HEK293 (cell line): ENCODE data around the gene RGS19.
A peak's percentile ranks its signal among the peaks of the same experiment; 100 is the strongest.

ENCODE experiments used
- CTCF ChIA-PET: fragments of 350-600 bp; formaldehyde crosslinking; extraction: SDS; loops from one replicate; lab custom pipeline; 2021; ENCODE audit warnings: antibody characterized with exemption; lab: Yijun Ruan, JAX
- POLR2A ChIA-PET: fragments of 300-600 bp; formaldehyde crosslinking; extraction: SDS; loops from one replicate; lab custom pipeline; 2020; ENCODE audit warnings: antibody characterized with exemption, inconsistent platforms; lab: Yijun Ruan, JAX
- H3K27ac ChIP-seq: fragments of 200-500 bp; sonication (Bioruptor generic); 2 replicates; pipeline ENCODE4 v1.5.1; 2014; ENCODE audit warnings: low read depth, low read length, control low read depth, inconsistent platforms; ENCODE audit errors: extremely low read depth
- H3K36me3 ChIP-seq, 2 experiments: fragments of 200-500 bp in 1 of 2; sonication (Bioruptor generic) in 1 of 2; 1 replicate in 1 of 2; 2 replicates in 1 of 2; pipeline ENCODE4 v1.5.1; 2014 to 2017; ENCODE audit warnings: inconsistent platforms in 2 of 2, low read length in 2 of 2; ENCODE audit not compliant: control insufficient read depth in 2 of 2, insufficient read depth in 1 of 2
- H3K4me1 ChIP-seq: fragments of 200-500 bp; sonication (Bioruptor generic); 2 replicates; pipeline ENCODE4 v1.5.1; 2014; ENCODE audit warnings: mild to moderate bottlenecking, low read length, inconsistent platforms; ENCODE audit not compliant: control insufficient read depth, insufficient read depth
- H3K4me3 ChIP-seq: 2 replicates; pipeline ENCODE4 v1.5.1; 2011; ENCODE audit warnings: low read depth, mild to moderate bottlenecking, control low read depth, low read length, moderate library complexity
- H3K9me3 ChIP-seq: fragments of 200-500 bp; sonication (Bioruptor generic); 2 replicates; pipeline ENCODE4 v1.5.1; 2014; ENCODE audit warnings: low read depth, low read length, inconsistent platforms; ENCODE audit not compliant: control insufficient read depth, insufficient read depth
- FEZF1 ChIP-seq: fragments of 450-650 bp; formaldehyde crosslinking; IDR thresholded peaks from 2 replicates; pipeline ENCODE4 v1.5.1; 2016; ENCODE audit warnings: missing biosample characterization, missing genetic modification characterization
- GFI1B ChIP-seq: fragments of 450-650 bp; formaldehyde crosslinking; IDR thresholded peaks from 2 replicates; pipeline ENCODE4 v1.5.1; 2016; ENCODE audit warnings: missing biosample characterization, missing genetic modification characterization
- ZBTB8A ChIP-seq: fragments of 450-650 bp; formaldehyde crosslinking; IDR thresholded peaks from 2 replicates; pipeline ENCODE4 v1.5.1; 2016; ENCODE audit warnings: missing biosample characterization, missing genetic modification characterization
- ZFHX2 ChIP-seq: fragments of 450-650 bp; formaldehyde crosslinking; conservative IDR thresholded peaks from 2 replicates; pipeline ENCODE4 v1.5.1; 2016; ENCODE audit warnings: missing biosample characterization, missing genetic modification characterization
- ZIC2 ChIP-seq: fragments of 450-650 bp; formaldehyde crosslinking; IDR thresholded peaks from 2 replicates; pipeline ENCODE4 v1.5.1; 2016; ENCODE audit warnings: missing biosample characterization, missing genetic modification characterization
- ZNF112 ChIP-seq: fragments of 450-650 bp; formaldehyde crosslinking; IDR thresholded peaks from 2 replicates; pipeline ENCODE4 v1.5.0; 2017; ENCODE audit warnings: missing biosample characterization, missing genetic modification characterization
- ZNF138 ChIP-seq: fragments of 450-650 bp; formaldehyde crosslinking; IDR thresholded peaks from 2 replicates; pipeline ENCODE4 v1.5.1; 2016; ENCODE audit warnings: missing biosample characterization, missing genetic modification characterization, borderline replicate concordance
- ZNF335 ChIP-seq: fragments of 450-650 bp; formaldehyde crosslinking; conservative IDR thresholded peaks from 2 replicates; pipeline ENCODE4 v1.5.1; 2016; ENCODE audit warnings: missing biosample characterization, missing genetic modification characterization
- ZNF670 ChIP-seq: fragments of 450-650 bp; formaldehyde crosslinking; IDR thresholded peaks from 2 replicates; pipeline ENCODE4 v1.5.1; 2016; ENCODE audit warnings: missing biosample characterization, missing genetic modification characterization, low read depth
- ZNF843 ChIP-seq: fragments of 450-650 bp; formaldehyde crosslinking; IDR thresholded peaks from 2 replicates; pipeline ENCODE4 v1.5.1; 2016; ENCODE audit warnings: missing biosample characterization, missing genetic modification characterization
- TF ChIP-seq, protein P1 (sequence below): fragments of 450-650 bp; formaldehyde crosslinking; optimal IDR thresholded peaks from 2 replicates; pipeline ENCODE3; 2016; ENCODE audit warnings: missing biosample characterization, mild to moderate bottlenecking, missing genetic modification characterization
- TF ChIP-seq, protein P2 (sequence below): fragments of 450-650 bp; formaldehyde crosslinking; IDR thresholded peaks from 2 replicates; pipeline ENCODE4 v1.5.1; 2017; ENCODE audit warnings: missing biosample characterization, mild to moderate bottlenecking, missing genetic modification characterization, moderate library complexity
- TF ChIP-seq, protein P3 (sequence below): fragments of 450-650 bp; formaldehyde crosslinking; IDR thresholded peaks from 2 replicates; pipeline ENCODE4 v1.5.1; 2016; ENCODE audit warnings: missing biosample characterization, missing genetic modification characterization

RGS19 gene

DNA sequence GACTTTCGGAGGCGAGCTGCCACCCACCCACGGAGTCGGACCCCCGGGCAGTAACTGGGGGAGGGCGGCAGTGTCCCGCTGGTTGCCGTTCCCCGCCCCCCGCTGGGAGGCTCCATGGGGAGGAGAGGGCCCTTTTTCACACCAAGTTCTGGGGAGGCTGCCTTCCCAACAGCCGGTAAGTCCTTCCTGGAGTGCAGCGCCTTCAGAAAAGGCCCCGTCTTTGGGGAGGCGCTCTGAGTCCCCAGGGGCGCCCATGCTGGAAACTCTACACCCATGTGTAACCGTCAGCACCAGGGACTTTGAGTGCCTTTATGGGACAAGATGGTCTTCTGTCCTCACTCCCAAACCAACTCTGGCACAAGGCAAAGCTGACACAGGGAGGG, 29.4 kb downstream of the RGS19 start (continued):
- TF ChIP-seq ZNF670, result no peak
- TF ChIP-seq ZNF843 (tag by site-specific recombination), result no peak

- Histone ChIP-seq H3K4me3 (peak within 1 kb of the TSS; percentile 36), H3K4me1 (peaks cover 6% of the 10 kb centered on the region), H3K27ac (peak within 1 kb of the TSS; percentile 24; the same call in 1 of the 2 replicates), H3K36me3 (peaks cover 0 to 5% of the 10 kb centered on the region in 2 experiments; a peak in 1 of 3 replicates), H3K9me3 (no peaks in the 10 kb centered on the region)
- ChIA-PET CTCF (interaction anchor here (1.3 kb wide), 1 partner anchor 10 kb away, joined by 7 read pairs; no protein-coding TSS in a partner anchor), POLR2A (interaction anchor here (0.9 to 1.4 kb wide), 2 partner anchors 10 kb away, joined by 3 to 4 read pairs; no protein-coding TSS in a partner anchor)
- TF ChIP-seq, protein P1, sequence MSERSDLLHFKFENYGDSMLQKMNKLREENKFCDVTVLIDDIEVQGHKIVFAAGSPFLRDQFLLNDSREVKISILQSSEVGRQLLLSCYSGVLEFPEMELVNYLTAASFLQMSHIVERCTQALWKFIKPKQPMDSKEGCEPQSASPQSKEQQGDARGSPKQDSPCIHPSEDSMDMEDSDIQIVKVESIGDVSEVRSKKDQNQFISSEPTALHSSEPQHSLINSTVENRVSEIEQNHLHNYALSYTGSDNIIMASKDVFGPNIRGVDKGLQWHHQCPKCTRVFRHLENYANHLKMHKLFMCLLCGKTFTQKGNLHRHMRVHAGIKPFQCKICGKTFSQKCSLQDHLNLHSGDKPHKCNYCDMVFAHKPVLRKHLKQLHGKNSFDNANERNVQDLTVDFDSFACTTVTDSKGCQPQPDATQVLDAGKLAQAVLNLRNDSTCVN (tag by site-specific recombination), result peak; percentile 31
- peak; percentile 44; the same call in 1 of the 2 replicates for TF ChIP-seq ZBTB8A (tag by site-specific recombination)
- no peak for TF ChIP-seq ZNF112 (tag by site-specific recombination)
Observed at GRCh38 chr20:64049060-64049877, 30.0 kb downstream of the RGS19 start, which contains the start of gene SOX18. Gene SOX18 (minus strand): TSS chr20:64049639. CDS start chr20:64049516, 123 bp downstream.

DNA sequence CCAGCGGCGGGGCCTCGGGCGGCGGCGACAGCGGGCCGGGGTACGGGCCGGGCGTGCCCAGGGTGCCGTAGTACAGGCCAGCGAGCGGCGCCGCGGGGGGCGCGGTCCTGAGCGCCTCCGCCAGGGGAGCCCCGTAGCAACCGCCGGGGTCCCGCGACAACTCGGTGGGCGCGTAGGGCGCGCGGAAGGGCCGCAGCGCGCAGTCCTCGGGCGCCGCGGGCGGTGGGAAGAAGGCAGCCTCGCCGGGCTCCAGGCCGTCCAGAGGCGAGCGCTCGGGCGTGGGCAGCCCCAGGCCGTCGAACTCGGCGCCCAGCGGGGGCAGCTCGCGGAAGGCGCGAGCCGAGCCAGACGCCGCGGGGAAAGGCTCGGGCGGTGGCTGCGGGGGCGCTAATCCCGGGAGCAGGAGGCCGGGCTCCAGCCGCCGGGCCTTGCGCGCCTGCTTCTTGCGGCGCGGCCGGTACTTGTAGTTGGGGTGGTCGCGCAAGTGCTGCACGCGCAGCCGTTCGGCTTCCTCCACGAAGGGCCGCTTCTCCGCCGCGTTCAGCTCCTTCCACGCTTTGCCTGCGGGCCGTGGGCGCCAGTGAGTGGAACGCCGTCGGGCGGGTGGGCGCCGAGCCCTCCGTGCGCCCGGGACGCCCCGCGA, 30.8 kb downstream of the RGS19 start:
- ChIA-PET CTCF (no interaction called here), POLR2A (interaction anchor here (1.4 kb wide), 1 partner anchor 9 kb away, joined by 4 read pairs; no protein-coding TSS in a partner anchor)
- Histone ChIP-seq H3K27ac (no peak overlapping the region), H3K4me3 (no peak overlapping the region), H3K9me3 (no peaks in the 10 kb centered on the region), H3K36me3 (peaks cover 0 to 5% of the 10 kb centered on the region in 2 experiments; a peak in 1 of 3 replicates), H3K4me1 (peaks cover 6% of the 10 kb centered on the region)
- TF ChIP-seq ZNF138 (tag by site-specific recombination) (no peak), FEZF1 (no peak)
- TF ChIP-seq, protein P2, sequence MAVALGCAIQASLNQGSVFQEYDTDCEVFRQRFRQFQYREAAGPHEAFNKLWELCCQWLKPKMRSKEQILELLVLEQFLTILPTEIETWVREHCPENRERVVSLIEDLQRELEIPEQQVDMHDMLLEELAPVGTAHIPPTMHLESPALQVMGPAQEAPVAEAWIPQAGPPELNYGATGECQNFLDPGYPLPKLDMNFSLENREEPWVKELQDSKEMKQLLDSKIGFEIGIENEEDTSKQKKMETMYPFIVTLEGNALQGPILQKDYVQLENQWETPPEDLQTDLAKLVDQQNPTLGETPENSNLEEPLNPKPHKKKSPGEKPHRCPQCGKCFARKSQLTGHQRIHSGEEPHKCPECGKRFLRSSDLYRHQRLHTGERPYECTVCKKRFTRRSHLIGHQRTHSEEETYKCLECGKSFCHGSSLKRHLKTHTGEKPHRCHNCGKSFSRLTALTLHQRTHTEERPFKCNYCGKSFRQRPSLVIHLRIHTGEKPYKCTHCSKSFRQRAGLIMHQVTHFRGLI, result no peak

DNA sequence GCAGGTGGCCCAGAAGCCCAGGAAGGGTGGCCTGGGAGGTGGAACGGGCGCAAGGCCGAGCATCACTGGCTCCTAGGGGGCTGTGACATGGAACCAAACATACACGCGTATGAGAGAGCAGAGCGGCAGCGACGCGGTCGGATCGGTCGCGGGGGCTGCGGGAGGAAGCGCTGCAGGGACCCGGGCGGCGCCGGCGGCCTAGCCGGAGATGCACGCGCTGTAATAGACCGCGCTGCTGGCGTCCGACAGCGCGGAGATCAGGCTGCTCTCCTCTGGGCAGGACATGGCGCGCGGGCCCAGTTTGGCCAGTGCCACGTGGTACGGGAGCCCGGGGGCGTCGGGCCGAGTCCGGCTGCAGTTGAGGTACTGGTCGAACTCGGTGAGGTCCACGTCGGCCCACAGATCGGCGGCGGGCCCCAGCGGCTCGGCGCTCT, 31.3 kb downstream of the RGS19 start:
- Histone ChIP-seq H3K27ac (no peak overlapping the region), H3K4me3 (no peak overlapping the region)
- ChIA-PET POLR2A (interaction anchor here (1.3 to 1.4 kb wide), 2 partner anchors 9 to 15 kb away, joined by 4 to 5 read pairs; partner anchors contain the start of gene TCEA2), CTCF (interaction anchor here (0.7 kb wide), 1 partner anchor 35 kb away, joined by 3 read pairs; no protein-coding TSS in a partner anchor)
- no peak for TF ChIP-seq ZNF335 (tag by site-specific recombination)
- 0 out of 2 replicates have a peak, but pooled peaks have one; percentile 22 for TF ChIP-seq ZBTB8A (tag by site-specific recombination)
- TF ChIP-seq, all 188 proteins: peak for 1
- Histone ChIP-seq H3K9me3 (no peaks in the 10 kb centered on the region), H3K4me1 (peaks cover 6% of the 10 kb centered on the region), H3K36me3 (peaks cover 0 to 5% of the 10 kb centered on the region in 2 experiments; a peak in 1 of 3 replicates)

GRCh38 chr20:64047046-64047389, 32.3 kb downstream of the RGS19 start:
- no peak overlapping the region for H3K27ac ChIP-seq
- TF ChIP-seq, protein P3, sequence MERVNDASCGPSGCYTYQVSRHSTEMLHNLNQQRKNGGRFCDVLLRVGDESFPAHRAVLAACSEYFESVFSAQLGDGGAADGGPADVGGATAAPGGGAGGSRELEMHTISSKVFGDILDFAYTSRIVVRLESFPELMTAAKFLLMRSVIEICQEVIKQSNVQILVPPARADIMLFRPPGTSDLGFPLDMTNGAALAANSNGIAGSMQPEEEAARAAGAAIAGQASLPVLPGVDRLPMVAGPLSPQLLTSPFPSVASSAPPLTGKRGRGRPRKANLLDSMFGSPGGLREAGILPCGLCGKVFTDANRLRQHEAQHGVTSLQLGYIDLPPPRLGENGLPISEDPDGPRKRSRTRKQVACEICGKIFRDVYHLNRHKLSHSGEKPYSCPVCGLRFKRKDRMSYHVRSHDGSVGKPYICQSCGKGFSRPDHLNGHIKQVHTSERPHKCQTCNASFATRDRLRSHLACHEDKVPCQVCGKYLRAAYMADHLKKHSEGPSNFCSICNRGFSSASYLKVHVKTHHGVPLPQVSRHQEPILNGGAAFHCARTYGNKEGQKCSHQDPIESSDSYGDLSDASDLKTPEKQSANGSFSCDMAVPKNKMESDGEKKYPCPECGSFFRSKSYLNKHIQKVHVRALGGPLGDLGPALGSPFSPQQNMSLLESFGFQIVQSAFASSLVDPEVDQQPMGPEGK (tag by site-specific recombination), result 0 out of 2 replicates have a peak, but pooled peaks have one; percentile 24
- no peak for TF ChIP-seq GFI1B (tag by site-specific recombination)
- peak; percentile 8; the same call in 1 of the 2 replicates for TF ChIP-seq ZFHX2 (tag by site-specific recombination)
- 0 out of 2 replicates have a peak, but pooled peaks have one; percentile 0 for TF ChIP-seq ZIC2
- TF ChIP-seq, all 188 proteins: peak for 3
- Histone ChIP-seq H3K9me3 (no peaks in the 10 kb centered on the region), H3K36me3 (peaks cover 0 to 5% of the 10 kb centered on the region in 2 experiments; a peak in 1 of 3 replicates), H3K4me1 (peaks cover 6% of the 10 kb centered on the region), H3K4me3 (no peak overlapping the region)
- ChIA-PET CTCF (interaction anchor here (0.5 kb wide), 2 partner anchors 33 to 847 kb away, joined by 3 read pairs; partner anchors contain the start of genes OPRL1 and RGS19), POLR2A (interaction anchor here (1.3 kb wide), 1 partner anchor 16 kb away, joined by 5 read pairs; the partner anchor contains the start of gene TCEA2)
